Neuronal stem cell (in vitro differentiated cells): ENCODE results near the gene SYT1.

Source experiments
- DNase-seq: peaks from one replicate; pipeline ENCODE4 v3.0.0-alpha.2; 2013; ENCODE audit warnings: low spot score
- H2AFZ ChIP-seq: one replicate; pipeline ENCODE4 v1.6.1; 2013; ENCODE audit warnings: mild to moderate bottlenecking, low read length, inconsistent platforms
- H2AK5ac ChIP-seq: 2 replicates; pipeline ENCODE4 v1.6.1; 2013; ENCODE audit warnings: low read depth, mild to moderate bottlenecking, inconsistent platforms, low read length, moderate library complexity, mixed read lengths
- H2BK120ac ChIP-seq: 2 replicates; pipeline ENCODE4 v1.6.1; 2013; ENCODE audit warnings: low read depth, mild to moderate bottlenecking, inconsistent platforms, low read length, moderate library complexity, mixed read lengths
- H2BK12ac ChIP-seq: one replicate; pipeline ENCODE4 v1.6.1; 2013; ENCODE audit warnings: low read length, inconsistent platforms
- H2BK15ac ChIP-seq: 2 replicates; pipeline ENCODE4 v1.6.1; 2013; ENCODE audit warnings: mild to moderate bottlenecking, low read length, inconsistent platforms, mixed read lengths
- H2BK5ac ChIP-seq: one replicate; pipeline ENCODE4 v1.6.1; 2013; ENCODE audit warnings: inconsistent platforms, mild to moderate bottlenecking, low read length, moderate library complexity
- H3K14ac ChIP-seq: one replicate; pipeline ENCODE4 v1.6.1; 2013; ENCODE audit warnings: low read length, inconsistent platforms
- H3K18ac ChIP-seq: 2 replicates; pipeline ENCODE4 v1.6.1; 2013; ENCODE audit warnings: low read length, inconsistent platforms
- H3K23ac ChIP-seq: 2 replicates; pipeline ENCODE4 v1.6.1; 2013; ENCODE audit warnings: low read depth, mild to moderate bottlenecking, mixed read lengths, low read length, inconsistent platforms; ENCODE audit not compliant: poor library complexity
- H3K27ac ChIP-seq: replicated peaks from 3 replicates; pipeline ENCODE4 v1.5.1; 2013; ENCODE audit warnings: low read length, inconsistent platforms
- H3K27me3 ChIP-seq, 3 experiments: 2 replicates each; pipeline ENCODE4 v1.6.1; 2013; ENCODE audit warnings: low read length in 3 of 3, mild to moderate bottlenecking in 2 of 3, inconsistent platforms in 1 of 3, low read depth in 1 of 3, mixed read lengths in 1 of 3, moderate library complexity in 1 of 3; ENCODE audit not compliant: control insufficient read depth in 3 of 3, insufficient read depth in 3 of 3
- H3K36me3 ChIP-seq, 2 donors: replicated peaks in 1 of 2; 2 replicates each; pipeline ENCODE4 v1.6.1; 2013; ENCODE audit warnings: low read length in 2 of 2; ENCODE audit not compliant: control insufficient read depth in 2 of 2, insufficient read depth in 2 of 2
- H3K4ac ChIP-seq: 2 replicates; pipeline ENCODE4 v1.6.1; 2013; ENCODE audit warnings: inconsistent platforms, mild to moderate bottlenecking, low read length, moderate library complexity
- H3K4me1 ChIP-seq, 2 donors: 1 replicate in 1 of 2; 2 replicates in 1 of 2; pipeline ENCODE4 v1.6.1; 2013; ENCODE audit warnings: low read length in 2 of 2, low read depth in 1 of 2; ENCODE audit not compliant: control insufficient read depth in 2 of 2, insufficient read depth in 1 of 2
- H3K4me2 ChIP-seq: one replicate; pipeline ENCODE4 v1.6.1; 2013; ENCODE audit warnings: mild to moderate bottlenecking, low read length, inconsistent platforms; ENCODE audit not compliant: insufficient read depth, poor library complexity, severe bottlenecking
- H3K4me3 ChIP-seq, 2 donors: 2 replicates each; pipeline ENCODE4 v1.5.1; 2013; ENCODE audit warnings: low read length in 2 of 2, mild to moderate bottlenecking in 2 of 2, inconsistent platforms in 1 of 2, moderate library complexity in 1 of 2
- H3K79me1 ChIP-seq: one replicate; pipeline ENCODE4 v1.6.1; 2013; ENCODE audit warnings: low read depth, mild to moderate bottlenecking, inconsistent platforms, low read length, moderate library complexity
- H3K9ac ChIP-seq: one replicate; pipeline ENCODE4 v1.6.1; 2013; ENCODE audit warnings: mild to moderate bottlenecking, low read depth, low read length, inconsistent platforms; ENCODE audit not compliant: poor library complexity
- H3K9me3 ChIP-seq, 2 donors: replicated peaks in 1 of 2; 2 replicates each; pipeline versions ENCODE3 to v1.6.1; 2013; ENCODE audit warnings: low read length in 2 of 2, mild to moderate bottlenecking in 2 of 2, inconsistent platforms in 1 of 2, low read depth in 1 of 2, mixed read lengths in 1 of 2, moderate library complexity in 1 of 2; ENCODE audit not compliant: control insufficient read depth in 2 of 2, insufficient read depth in 1 of 2
- H4K8ac ChIP-seq: one replicate; pipeline ENCODE4 v1.6.1; 2013; ENCODE audit warnings: low read depth, mild to moderate bottlenecking, inconsistent platforms, low read length, moderate library complexity
- H4K91ac ChIP-seq: one replicate; pipeline ENCODE4 v1.6.1; 2013; ENCODE audit warnings: low read length, low read depth, mild to moderate bottlenecking, inconsistent platforms; ENCODE audit not compliant: poor library complexity
- WGBS, 2 donors: extraction: QIAGEN DNeasy Blood & Tissue Kit; methylation state at CpG; one replicate each; pipeline ENCODE4 v1.1.7; 2013; ENCODE audit warnings: missing lambda C conversion rate in 2 of 2, mixed read lengths in 1 of 2; ENCODE audit not compliant: insufficient read length in 2 of 2, insufficient replicate concordance in 1 of 2; ENCODE audit errors: extremely low coverage in 2 of 2; 5-methylcytosine and 5-hydroxymethylcytosine counted together

Gene SYT1

GRCh38 chr12:79373896-79374499 lies 509.4 kb downstream of the SYT1 start:
- H3K9ac ChIP-seq, result no peak overlapping the region
- H2BK120ac ChIP-seq, result no peak overlapping the region
- H4K91ac ChIP-seq, result no peak overlapping the region
- no peak overlapping the region for H3K4me2 ChIP-seq
- no peak overlapping the region for H2AFZ ChIP-seq
- no peak overlapping the region for H3K4me3 ChIP-seq
- H2AK5ac ChIP-seq, result no peak overlapping the region
- DNase-seq, result no peak
- no peak overlapping the region for H4K8ac ChIP-seq
- no peak overlapping the region for H3K14ac ChIP-seq
- H3K9me3 ChIP-seq, result no peaks in the 10 kb centered on the region
- H3K27me3 ChIP-seq, result no peaks in the 10 kb centered on the region
- no peaks in the 10 kb centered on the region for H3K36me3 ChIP-seq
- H2BK15ac ChIP-seq, result no peak overlapping the region
- H3K18ac ChIP-seq, result no peak overlapping the region
- H3K79me1 ChIP-seq, result no peaks in the 10 kb centered on the region
- no peaks in the 10 kb centered on the region for H3K4me1 ChIP-seq
- H3K23ac ChIP-seq, result no peak overlapping the region
- no peak overlapping the region for H3K27ac ChIP-seq
- no peak overlapping the region for H2BK5ac ChIP-seq
- no CpG with 5 or more reads among the region's 5 CpGs for WGBS, 2 donors
- no peak overlapping the region for H3K4ac ChIP-seq
- no peak overlapping the region for H2BK12ac ChIP-seq

GRCh38 chr12:79374545-79374944 lies 510.0 kb downstream of the SYT1 start:
- no peaks in the 10 kb centered on the region for H3K36me3 ChIP-seq
- no peak overlapping the region for H3K4me3 ChIP-seq
- WGBS, 2 donors, result no CpG with 5 or more reads among the region's 1 CpG
- H3K9ac ChIP-seq, result no peak overlapping the region
- no peaks in the 10 kb centered on the region for H3K4me1 ChIP-seq
- H4K8ac ChIP-seq, result no peak overlapping the region
- no peaks in the 10 kb centered on the region for H3K79me1 ChIP-seq
- H2AK5ac ChIP-seq, result no peak overlapping the region
- H4K91ac ChIP-seq, result no peak overlapping the region
- no peak overlapping the region for H2BK15ac ChIP-seq
- H3K23ac ChIP-seq, result no peak overlapping the region
- H3K27ac ChIP-seq, result no peak overlapping the region
- no peak overlapping the region for H3K4ac ChIP-seq
- H3K18ac ChIP-seq, result no peak overlapping the region
- H3K4me2 ChIP-seq, result no peak overlapping the region
- DNase-seq, result no peak
- no peak overlapping the region for H2BK120ac ChIP-seq
- no peak overlapping the region for H2AFZ ChIP-seq
- no peaks in the 10 kb centered on the region for H3K9me3 ChIP-seq
- no peak overlapping the region for H2BK5ac ChIP-seq
- H3K14ac ChIP-seq, result no peak overlapping the region
- H2BK12ac ChIP-seq, result no peak overlapping the region
- H3K27me3 ChIP-seq, result no peaks in the 10 kb centered on the region

- Histone ChIP-seq H3K9me3 (no peaks in the 10 kb centered on the region), H3K27me3 (no peaks in the 10 kb centered on the region), H3K79me1 (no peaks in the 10 kb centered on the region), H3K4me2 (no peak overlapping the region), H2AK5ac (no peak overlapping the region), H4K8ac (no peak overlapping the region), H4K91ac (no peak overlapping the region), H3K4me1 (no peaks in the 10 kb centered on the region), H2BK5ac (no peak overlapping the region), H3K23ac (no peak overlapping the region), H2BK15ac (no peak overlapping the region), H3K18ac (no peak overlapping the region), H2BK12ac (no peak overlapping the region), H3K14ac (no peak overlapping the region), H2AFZ (no peak overlapping the region), H3K36me3 (no peaks in the 10 kb centered on the region), H3K27ac (no peak overlapping the region), H2BK120ac (no peak overlapping the region), H3K4ac (no peak overlapping the region), H3K4me3 (no peak overlapping the region), H3K9ac (no peak overlapping the region)
- no peak for DNase-seq
- WGBS, 2 donors, result no CpG with 5 or more reads among the region's 6 CpGs
These were observed 510.5 kb downstream of the SYT1 start for GRCh38 chr12:79375050-79375449.

GRCh38 chr12:79378496-79378895 lies 513.9 kb downstream of the SYT1 start:
- H3K4me3 ChIP-seq, result no peak overlapping the region
- no peaks in the 10 kb centered on the region for H3K27me3 ChIP-seq
- no peak overlapping the region for H3K23ac ChIP-seq
- DNase-seq, result no peak
- no peak overlapping the region for H3K18ac ChIP-seq
- no peak overlapping the region for H3K27ac ChIP-seq
- H3K4ac ChIP-seq, result no peak overlapping the region
- no peak overlapping the region for H3K4me2 ChIP-seq
- no peak overlapping the region for H4K91ac ChIP-seq
- H2AK5ac ChIP-seq, result no peak overlapping the region
- no peak overlapping the region for H2BK12ac ChIP-seq
- WGBS, 2 donors, result no CpG with 5 or more reads among the region's 1 CpG
- no peak overlapping the region for H3K14ac ChIP-seq
- no peak overlapping the region for H2BK120ac ChIP-seq
- H2BK15ac ChIP-seq, result no peak overlapping the region
- peaks cover 4 to 13% of the 10 kb centered on the region in 2 donors for H3K4me1 ChIP-seq
- H3K79me1 ChIP-seq, result no peaks in the 10 kb centered on the region
- H3K36me3 ChIP-seq, result no peaks in the 10 kb centered on the region
- H2BK5ac ChIP-seq, result no peak overlapping the region
- no peak overlapping the region for H3K9ac ChIP-seq
- no peaks in the 10 kb centered on the region for H3K9me3 ChIP-seq
- no peak overlapping the region for H4K8ac ChIP-seq
- no peak overlapping the region for H2AFZ ChIP-seq
